DMS79 (cell line): Measurements from ENCODE around the gene HOXC5.
A peak's percentile ranks its signal among the peaks of the same experiment; 100 is the strongest.

Source experiments
- DNase-seq: peaks from one replicate; lab custom pipeline; 2025; lab: John Stamatoyannopoulos, UW

Gene HOXC5

DNA sequence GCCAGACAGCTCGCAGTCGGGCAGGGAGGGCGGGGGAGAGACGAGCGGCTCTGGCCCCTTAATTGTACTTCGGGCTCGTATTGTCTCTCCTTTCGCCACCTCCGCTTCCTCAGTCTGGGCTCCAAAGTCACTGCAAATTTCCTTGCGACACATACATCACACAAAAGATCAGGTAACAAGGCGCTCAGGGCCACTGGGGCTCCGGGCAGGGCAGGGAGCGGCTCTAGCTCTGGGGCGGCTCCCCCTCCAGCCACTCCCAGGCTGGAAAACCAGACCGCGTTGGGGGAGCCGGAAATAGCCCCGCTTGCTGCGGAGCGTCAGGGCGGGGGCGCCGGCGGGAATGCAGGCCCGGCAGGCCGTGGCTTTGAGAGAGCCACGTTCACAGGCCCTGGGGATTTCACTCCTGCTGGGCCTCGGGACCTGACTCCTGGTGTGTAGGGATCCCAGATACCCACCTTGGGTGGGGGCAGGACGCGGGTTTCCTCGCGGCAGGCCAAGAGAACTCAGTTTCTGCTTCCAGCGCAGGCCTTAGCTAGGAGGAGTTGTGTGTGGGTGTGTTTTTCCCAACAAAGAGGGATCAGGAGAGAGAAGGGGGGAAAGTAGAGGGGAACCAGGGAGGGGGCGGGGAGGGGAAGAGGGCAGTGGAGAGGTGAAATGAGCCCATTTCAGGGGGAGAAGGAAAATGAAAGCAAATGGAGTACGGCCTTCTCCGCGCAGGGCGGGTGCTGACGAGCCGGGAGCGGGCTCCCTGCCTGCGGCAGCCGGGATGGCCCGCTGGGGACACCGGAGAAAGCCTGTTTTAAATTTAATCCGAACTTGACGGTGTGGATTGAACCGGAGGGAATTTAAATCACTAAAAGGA is 37.2 kb upstream of the HOXC5 start:
- DNase-seq, result no peak

DNA sequence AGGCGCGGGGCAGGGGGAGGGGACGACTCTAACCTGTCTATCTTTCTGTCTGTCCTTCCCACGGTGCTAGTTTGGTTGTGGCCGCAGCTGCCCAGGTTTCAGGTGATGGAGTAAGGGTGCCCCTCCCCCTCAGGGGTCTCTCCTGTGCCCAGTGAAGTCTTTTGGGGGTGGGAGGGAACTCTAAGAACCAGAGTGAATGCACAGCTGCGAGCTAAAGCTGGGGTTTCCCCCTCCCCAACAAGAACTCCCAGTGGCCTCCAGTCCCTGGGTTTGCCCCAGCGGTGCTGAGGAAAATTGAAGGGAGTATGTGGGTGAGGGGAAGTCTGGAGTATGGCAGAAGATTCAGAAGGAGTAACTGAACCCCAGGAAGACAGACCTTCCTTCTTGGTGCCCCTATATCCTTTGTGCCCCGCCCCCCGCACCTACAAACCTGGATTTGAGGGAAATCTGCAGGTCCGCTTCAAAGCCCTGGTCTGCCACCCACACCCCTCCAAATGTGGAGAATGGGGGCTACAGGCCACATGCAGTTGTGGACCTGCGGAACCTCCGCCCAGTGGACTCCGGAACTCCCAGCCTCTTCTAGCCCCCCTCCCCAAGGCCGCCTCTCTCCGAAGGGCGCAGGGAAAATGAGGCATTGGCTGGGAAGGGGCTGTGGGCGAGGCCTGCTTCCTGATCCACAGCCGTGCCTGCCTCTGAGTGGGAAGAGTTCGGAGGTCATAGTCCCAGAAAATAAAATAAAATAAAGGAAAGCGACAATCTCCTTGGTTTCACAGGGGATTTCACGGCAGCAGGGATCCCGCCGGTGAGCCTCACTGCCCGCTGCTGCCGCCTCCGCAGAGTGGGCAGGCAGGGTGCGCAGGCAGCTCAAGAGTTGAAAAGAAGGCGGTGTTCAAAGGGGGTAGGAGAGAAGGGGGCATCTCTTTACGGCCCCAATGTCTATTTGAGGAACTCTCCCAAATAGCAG is 36.3 kb upstream of the HOXC5 start:
- DNase-seq, result no peak

DNA sequence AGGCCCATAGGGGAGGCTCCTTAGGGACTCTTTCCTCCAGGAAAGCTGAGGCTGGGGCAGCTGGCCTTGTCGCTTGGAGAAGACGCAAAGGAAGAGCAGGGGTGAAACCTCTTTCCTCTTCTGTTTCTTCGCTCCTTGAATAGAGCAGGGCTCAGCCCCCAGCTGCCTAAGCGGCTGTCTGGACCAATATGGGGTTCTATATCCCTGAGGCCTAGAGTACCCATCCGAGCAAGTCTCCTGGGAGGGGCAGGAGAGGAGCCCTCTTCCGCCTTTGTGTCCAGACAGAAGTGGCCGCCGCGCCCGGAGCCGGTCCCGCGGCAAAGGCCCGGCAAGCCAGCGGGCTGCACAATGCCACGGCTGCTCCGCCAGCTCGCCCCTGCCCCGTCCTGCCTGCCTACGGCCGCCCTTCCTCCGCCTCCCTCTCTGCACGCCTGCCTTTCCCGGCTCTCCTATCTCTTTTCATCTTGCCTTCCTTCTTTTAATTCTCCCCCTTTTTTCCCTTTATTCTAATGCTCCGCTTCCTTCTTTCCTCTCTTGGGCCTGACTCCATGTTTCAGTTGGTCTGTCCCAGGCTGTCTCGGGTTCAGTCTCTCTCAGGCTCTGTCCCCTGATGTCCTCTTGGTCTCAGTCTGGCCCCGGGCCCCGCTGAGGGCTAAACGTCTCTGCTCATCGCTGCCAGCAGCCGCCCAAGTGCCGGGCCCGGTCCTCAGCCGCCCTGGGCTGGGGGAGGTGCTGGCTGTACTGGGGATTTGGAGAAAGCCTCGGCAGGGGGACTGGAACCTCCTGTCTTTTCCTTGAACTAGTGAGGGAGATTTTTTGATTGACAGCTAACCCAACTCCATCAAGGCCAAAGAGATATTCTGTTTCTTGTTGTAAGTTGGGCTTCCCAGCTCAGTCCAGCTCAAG is 35.4 kb upstream of the HOXC5 start:
- DNase-seq, result no peak

DNA sequence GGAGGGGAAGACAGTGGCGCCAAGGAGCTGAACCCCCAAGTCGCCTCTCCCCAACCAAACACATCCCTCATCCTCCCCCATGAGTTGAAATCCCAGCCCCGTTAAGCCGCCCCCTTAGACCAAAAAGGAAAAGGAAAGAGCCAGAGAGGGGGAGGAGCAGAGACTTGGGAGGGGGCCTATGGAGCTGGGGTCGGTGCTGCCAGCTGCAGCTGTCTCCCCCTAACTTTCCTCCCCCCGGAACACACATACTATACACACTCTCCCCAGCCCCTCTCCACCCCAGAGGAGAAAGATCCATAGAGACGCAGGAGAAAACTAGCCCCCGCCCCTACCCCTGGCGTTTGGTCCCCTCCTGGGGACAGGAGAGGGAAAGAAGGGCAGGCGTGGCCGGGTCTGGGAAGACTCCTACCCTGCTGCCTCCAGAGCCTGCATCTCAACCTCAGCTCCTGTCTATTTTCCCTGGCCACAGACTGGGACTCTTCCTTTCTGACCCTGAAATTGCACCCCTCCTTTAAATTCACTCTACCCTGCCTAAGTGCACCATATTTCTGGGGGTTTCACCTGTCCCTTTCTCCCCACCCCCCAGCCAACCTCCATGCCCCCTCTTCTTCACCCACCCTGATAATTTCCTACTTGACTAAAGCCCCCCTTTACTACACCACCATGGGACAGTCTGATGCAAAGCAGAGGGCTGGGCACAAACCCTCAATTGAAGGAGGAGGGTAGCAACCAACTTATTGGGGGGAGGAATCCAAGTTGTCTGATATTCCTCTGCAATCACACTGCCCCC is 34.5 kb upstream of the HOXC5 start:
- DNase-seq, result no peak

DNA sequence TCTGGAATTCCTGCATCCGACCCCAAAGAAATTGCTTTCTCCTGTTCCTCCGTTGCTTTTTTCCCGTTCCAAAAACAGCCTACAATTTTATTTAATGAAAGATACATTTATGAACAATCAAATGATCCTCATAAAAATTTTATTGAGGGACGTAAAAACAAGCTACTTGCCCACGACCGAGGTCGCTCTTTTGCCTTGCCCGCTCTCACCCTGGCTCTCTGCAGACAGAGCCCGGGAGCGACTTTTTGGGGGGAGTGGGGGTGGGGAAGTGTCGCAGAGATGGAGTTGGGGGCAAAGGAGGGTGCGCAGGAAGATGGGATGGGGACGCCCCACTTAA is 34.0 kb upstream of the HOXC5 start:
- DNase-seq, result no peak

DNA sequence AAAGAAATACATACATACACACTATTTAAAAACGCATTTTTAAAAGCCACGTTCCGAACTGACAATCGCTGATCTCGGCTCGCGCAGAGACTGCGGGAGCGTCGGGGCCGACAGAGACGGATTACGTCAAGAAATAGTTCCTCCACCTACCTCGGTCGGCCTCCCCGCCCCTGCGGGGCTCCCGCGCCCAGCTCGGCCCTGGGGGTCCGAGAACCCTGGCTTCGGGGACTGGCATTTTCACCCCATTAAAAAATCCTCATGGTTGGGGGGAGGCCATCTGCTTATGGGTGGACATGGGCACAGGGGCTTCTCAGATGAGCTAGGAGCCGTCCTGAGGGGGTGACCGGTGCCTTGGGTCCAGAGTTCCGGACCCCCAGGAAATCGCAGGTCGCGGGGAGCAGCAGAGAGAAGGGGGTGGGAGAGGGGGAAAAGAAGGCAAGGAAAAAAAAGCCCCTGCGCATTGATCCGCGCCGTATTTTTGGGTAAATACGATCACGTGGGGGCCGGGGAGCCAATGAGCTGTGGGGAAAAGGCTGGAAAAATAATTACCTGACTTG is 33.2 kb upstream of the HOXC5 start:
- DNase-seq, result peak; percentile 20

DNA sequence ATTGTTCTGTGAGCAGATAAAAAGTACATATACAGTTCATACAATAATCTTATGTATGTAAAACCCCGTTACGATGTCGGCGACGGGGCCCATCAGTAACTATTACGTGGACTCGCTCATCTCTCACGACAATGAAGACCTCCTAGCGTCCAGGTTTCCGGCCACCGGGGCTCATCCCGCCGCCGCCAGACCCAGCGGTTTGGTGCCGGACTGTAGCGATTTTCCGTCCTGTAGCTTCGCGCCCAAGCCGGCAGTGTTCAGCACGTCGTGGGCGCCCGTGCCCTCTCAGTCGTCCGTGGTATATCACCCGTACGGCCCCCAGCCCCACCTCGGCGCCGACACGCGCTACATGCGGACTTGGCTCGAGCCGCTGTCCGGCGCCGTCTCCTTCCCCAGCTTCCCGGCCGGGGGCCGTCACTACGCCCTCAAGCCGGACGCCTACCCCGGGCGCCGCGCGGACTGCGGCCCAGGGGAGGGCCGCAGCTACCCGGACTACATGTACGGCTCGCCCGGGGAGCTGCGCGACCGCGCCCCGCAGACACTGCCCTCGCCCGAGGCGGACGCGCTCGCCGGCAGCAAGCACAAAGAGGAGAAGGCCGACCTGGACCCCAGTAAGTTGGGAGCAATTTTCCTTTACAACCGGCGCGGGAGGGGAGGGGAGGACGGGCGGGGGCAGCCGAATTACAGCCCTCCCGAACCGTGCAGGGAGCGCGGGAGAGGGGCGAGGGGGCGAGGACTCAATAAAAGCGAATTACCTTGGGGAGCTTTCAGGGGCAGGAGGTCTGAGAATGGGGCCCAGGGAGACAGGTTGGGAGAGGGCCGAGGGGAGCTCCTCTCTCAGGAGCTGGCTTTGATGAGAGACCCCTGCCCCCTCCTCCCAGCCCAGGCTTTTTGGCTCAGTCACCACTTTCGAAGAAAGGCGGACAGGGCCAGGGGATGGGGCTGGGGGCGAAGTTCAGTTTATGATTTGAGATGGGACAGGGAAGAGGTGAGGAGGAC is 32.4 kb upstream of the HOXC5 start, which contains the start of gene HOXC9:
TSS of gene HOXC9 (plus strand) at position 46 of the 999 bp plus-strand sequence. CDS start at position 74, 28 bp downstream.
- no peak for DNase-seq

DNA sequence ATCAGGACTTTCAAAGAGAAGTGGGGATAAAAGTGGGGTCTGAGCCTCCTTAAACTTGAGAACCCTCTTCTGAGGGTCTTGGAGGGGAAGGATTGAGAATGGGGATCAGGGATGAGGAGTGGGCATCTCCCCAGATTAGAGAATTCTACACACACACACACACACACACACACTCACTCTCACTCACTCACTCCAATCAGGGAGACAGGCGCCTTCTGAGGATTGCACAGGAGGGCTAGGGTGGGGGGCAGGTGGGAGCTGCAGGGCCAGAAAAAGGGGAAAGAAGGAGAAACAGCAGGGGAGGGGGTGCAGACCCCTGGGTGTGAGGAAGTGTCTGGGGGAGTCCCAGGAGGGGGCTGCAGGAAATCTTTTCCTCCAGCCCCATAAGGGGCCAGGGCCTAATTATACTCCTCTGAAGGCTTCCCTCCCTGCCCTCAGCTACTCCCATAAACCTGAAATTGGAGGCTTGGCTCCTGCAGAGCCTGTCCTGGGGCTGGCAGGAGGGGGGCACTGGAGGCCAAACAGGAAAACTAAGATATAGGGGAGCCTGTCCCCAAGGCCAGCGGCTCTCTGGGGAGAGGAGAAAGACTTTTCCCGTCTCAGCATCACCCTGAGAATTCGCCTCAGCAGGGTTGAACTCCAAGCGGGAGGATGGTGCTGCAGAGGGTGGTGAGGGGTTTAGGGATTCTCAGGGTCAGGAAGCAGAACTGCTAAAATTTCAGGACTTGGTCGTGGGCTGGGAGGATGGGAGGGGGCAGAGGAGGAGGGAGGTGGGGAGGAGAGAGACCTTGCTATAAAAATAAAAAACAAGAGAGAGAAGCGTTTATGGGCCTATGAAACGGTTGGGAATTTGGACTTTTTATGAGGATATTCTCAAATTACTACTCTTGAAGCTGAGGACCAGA is 31.3 kb upstream of the HOXC5 start:
- DNase-seq, result no peak

DNA sequence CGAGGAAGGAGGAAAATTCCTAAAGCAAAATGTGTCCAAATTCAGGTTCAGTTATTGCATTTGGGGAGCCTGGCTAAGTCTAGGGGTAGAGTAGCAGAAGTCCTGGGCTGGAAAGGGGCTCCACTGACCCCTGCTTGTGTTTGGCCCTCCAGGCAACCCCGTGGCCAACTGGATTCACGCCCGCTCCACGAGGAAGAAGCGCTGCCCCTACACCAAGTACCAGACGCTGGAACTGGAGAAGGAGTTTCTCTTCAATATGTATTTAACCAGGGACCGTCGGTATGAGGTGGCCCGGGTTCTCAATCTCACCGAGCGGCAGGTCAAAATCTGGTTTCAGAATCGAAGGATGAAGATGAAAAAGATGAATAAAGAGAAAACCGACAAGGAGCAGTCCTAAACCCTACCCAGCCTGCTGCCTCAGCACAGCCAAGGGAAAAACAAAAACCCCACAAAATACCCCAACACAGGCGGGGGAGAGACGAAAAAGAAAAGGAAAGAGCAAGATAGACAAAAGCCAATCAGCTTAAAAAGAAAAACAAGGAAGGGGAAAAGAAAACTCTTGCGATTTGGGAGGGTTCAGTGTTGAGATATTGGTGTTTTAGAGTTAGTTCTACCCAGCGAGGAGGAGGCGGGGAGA is 30.5 kb upstream of the HOXC5 start:
- DNase-seq, result no peak

DNA sequence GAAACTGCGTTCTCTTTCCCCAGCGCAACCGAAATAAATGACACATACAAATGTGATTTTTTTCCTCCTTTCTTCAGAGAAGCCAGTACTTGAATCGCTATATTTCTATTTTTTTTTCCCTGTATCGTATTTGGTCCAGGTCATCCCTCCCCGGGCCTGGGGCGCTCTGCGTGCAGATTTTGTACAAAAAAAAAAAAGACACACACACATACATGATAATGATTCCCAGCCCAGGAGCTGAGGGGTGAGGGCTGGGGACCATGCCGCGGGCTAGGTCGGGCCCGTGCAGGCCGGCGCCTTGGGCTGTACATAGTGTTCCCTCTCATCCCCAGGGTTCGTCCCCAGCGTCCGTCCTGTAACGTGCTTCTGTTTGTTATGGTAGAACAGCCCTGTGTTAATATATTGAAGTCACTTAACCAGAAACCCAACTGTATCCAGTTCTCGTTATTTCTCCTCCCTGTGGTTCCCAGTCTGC is 29.9 kb upstream of the HOXC5 start:
- DNase-seq, result no peak

DNA sequence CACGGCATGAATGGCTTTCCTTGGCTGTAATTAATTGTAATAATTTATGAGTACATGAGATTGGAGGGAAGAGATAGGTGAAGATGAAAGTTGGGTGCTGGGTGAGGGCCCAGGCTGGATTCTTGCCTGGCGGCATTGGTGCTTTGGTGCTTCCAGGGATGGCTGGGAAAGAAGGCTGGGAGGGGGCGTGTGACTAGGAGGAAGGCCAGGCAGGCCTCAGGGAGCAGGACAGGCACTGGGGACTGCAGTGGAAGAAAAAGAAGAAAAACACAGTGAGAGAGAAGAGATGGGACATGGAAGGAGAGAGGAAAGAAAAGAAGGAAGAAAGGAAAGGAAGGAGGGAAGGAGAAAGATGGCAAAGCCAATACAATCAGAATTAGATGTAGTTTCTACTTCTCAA is 29.2 kb upstream of the HOXC5 start:
- no peak for DNase-seq

DNA sequence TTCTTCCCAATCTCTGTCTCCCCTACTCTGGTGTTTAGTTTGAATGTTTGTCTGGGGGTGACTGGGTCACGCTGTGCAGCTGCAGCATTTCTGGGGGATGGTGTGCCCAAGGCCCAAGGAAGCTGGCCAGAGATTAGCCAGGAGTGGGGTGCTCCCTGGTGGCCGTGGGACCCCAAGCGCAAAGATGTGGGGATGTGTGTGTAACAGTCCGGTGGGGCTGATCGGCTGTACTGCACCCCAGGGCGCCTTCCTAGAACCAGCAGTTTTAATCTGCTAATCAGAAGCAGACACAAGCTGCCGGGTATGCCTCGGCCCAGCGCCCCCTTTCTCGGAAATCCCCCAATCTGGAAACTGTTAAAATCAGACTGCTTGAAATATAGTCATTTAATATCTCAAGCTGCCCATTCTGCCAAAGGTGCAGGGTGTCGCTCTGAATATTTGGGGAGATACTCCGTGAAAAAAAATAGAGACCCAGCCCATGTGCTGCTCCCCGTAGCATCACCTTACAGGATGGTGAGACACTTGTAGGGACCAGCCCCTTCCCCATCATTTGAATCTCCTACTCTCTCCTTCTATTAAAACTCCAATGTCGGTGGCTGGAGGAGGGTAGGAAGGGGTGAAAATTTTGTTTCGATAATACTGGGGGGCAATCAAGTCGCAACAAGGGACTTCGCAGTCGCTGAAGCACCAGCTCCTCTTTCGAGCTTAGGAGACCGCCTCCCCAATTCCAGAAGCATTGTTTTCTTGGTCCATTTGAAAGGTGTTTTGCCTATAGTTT is 28.6 kb upstream of the HOXC5 start:
- DNase-seq, result no peak

DNA sequence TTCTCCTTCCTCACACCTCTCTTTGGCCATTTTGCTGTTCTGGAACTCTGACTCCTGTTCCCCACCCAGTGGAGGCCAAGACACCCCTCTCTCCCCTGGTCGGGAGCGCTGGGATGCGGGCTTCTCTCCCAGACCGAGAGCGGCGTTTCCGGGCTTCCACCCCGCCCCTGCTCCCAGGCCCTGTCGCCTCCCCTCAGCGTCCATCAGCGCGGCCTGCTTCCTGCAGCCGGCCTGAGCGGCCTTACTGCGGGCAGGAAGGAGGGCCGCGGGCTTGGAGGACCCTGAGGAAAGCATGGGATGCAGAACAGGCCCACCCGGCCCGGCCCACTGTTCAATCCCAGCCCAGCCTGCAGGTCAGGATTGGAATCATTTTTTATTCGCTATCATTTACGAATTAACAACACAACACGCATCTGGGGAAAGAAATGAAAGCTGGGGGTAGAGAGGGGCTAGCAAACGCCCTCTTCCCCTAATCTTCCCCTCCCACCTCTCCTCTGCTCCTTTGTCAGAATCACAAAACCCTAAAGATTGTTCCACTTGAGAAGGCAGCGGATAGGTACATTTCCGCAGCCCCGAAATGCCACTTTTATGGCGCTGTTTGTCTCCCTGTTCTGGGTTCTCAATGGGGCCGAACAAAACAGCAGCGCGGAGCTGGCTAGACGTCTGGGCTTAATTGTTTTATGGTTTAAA is 27.9 kb upstream of the HOXC5 start:
- no peak for DNase-seq

DNA sequence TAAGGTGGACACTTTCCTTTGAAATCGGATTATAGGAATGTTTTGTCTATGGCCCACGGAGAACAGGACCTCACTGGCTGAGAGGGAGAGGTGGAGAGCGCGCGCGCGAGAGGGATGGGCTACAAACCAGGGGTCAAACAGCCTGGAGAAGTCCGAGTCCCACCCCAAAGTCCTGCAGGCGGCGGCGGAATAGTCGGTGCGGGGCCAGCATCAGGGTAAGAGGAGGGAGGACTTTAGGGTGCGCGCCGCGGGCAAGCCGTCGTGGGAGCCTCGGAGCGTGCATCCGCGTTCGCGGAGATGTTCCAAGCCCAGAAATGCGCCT is 27.4 kb upstream of the HOXC5 start:
- no peak for DNase-seq

DNA sequence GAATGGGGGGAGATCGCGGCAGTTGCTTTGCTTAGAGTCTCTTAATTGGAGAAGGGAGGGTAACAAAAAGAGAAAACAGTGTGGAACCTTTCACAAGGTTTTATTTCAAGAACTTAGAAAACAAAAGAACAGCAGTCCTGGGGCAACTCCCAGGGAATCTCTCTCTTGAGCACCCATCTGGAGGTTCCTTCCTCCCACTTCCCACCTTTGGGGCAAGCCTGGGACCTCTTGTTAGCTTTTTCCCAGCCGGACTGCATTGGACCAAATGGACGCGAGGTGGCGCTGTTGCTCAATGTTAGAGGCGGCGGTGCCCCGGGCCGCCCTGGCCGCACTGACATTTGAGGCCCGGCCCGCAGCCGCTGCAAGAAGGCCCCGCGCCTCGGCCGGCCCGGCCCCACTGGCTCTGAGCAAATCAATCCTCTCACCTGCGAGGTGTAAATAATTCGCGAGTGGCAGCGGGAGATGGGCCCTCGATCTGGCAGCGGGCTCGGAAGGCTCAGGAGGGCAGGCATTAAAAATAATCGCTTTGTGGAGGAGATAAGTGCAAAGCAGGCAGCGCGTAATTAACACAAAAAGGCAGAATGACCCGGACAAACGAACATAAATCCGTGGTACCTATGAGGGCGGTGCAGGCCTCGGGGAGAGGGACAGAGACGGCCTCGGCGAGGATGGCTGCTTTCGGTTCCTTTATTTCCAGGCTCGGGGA is 26.8 kb upstream of the HOXC5 start:
- peak; percentile 30 for DNase-seq
